GM15510 (cell line): ENCODE data around the gene SLC8A2.

Source experiments
- POLR2A ChIP-seq: IDR thresholded peaks from 3 replicates; pipeline ENCODE4 v1.6.1; 2011; ENCODE audit warnings: borderline replicate concordance; ENCODE audit not compliant: insufficient read length; ENCODE audit errors: extremely low read depth

Gene SLC8A2

DNA sequence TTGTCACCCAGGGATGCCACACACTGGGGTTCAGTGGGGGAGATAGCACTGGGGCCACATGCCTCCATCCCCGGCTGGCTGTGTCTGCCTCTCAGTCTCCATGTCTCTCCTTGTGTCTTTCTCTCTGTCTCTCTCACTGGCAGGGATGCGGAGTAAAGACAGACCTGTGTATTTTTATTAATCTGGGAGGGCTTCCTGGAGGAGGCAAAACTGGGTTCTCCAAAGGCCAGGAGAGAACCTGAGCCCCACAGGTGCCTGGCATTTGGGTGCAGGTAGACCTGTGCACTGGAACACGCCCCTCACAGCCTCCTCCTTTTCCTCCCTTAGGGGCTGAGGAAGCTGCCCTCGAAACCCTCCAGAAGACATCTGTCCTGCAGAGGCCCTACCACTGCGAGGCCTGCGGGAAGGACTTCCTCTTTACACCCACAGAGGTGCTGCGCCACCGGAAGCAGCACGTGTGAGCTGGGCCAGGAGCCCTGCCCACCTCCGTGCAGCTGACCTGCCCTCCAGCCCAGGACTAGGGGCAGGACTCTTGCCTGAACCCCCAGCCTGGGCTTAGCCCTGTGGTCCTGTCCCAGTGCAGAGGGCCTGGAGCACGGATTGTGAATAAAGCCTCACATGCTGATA is 89.9 kb downstream of the SLC8A2 start:
- no peak for TF ChIP-seq POLR2A

DNA sequence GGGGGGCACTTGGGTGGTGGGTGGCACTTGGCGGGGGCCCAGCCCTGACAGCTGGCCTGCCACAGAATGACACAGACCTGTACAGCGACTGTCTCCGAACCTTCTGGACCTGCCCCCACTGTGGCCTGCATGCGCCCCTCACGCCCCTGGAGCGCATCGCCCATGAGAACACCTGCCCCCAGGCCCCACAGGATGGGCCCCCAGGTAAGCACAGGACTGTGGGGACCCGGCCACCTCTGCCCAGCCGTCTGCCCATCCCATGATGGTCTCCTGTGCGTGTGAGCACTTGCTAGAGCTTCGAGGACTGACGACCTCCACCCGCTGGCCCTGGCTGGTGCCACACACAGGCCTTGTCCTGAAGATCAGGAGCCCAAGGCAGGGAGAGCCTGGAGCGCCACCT is 90.6 kb downstream of the SLC8A2 start:
- no peak for TF ChIP-seq POLR2A

GRCh38 chr19:47380559-47380958 is 91.1 kb downstream of the SLC8A2 start:
- no peak for TF ChIP-seq POLR2A

GRCh38 chr19:47379381-47379938 is 92.2 kb downstream of the SLC8A2 start:
- TF ChIP-seq POLR2A, result no peak

DNA sequence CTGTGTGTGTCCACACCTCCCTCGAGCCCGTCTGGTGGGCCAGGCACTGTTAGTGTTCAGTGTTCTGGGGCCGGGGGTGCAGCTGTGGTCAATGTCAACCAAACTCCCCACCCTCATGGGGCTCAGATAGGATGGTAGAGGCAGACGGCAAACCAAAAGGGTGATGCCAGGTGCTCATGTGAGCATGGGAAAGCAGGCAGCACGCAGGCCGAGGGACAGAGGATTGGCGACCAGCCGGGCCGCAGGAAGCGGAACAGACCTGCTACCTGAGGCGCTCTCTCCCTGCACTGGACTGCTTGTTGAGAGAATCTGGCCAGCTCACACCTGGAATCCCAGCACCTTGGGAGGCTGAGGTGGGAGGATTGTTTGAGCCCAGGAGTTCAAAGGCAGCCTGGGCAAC is 93.4 kb downstream of the SLC8A2 start:
- TF ChIP-seq POLR2A, result no peak
